Transverse colon (tissue), 4 donors: Measurements from ENCODE around the gene AQP5. TPM values are rescaled to one million over a fixed set of nuclear protein-coding genes. Genes with fewer than 3 reads are reported as not detected.

Source experiments
- DNase-seq: peaks from one replicate; pipeline ENCODE4 v3.0.0-alpha.2; 2019
- H3K27ac ChIP-seq, 4 donors: fragments of 200-600 bp; sonication (generic); 2 replicates each; pipeline ENCODE4 v1.5.1; 2016 to 2018; ENCODE audit warnings: inconsistent platforms in 4 of 4
- H3K27me3 ChIP-seq: fragments of 200-600 bp; sonication (generic); 2 replicates; pipeline ENCODE4 v1.5.1; 2017; ENCODE audit warnings: inconsistent platforms
- H3K36me3 ChIP-seq, 4 donors: fragments of 200-600 bp; sonication (generic); 2 replicates each; pipeline ENCODE4 v1.5.1; 2017 to 2019; ENCODE audit warnings: inconsistent platforms in 4 of 4
- H3K4me1 ChIP-seq, 4 donors: fragments of 200-600 bp; sonication (generic); 2 replicates each; pipeline ENCODE4 v1.5.1; 2017 to 2020; ENCODE audit warnings: inconsistent platforms in 4 of 4
- H3K4me3 ChIP-seq, 4 donors: fragments of 200-600 bp; sonication (generic); 1 replicate in 1 of 4; 2 replicates in 3 of 4; pipeline versions ENCODE4 v1.5.1 to v1.6.1; 2017 to 2019; ENCODE audit warnings: inconsistent platforms in 4 of 4
- H3K9me3 ChIP-seq, 2 donors: fragments of 200-600 bp; sonication (generic); 2 replicates each; pipeline ENCODE4 v1.5.1; 2017 to 2019; ENCODE audit warnings: inconsistent platforms in 2 of 2
- EP300 ChIP-seq: sonication (generic); formaldehyde crosslinking; IDR thresholded peaks from one replicate; pipeline ENCODE4 v1.6.1; 2017; ENCODE audit warnings: antibody characterized with exemption, low read depth
- POLR2A ChIP-seq: fragments of 450-650 bp; IDR thresholded peaks from one replicate; pipeline ENCODE4 v1.6.1; 2016; ENCODE audit warnings: antibody characterized with exemption, mild to moderate bottlenecking, moderate library complexity
- POLR2AphosphoS5 ChIP-seq, 3 donors: sonication (generic); formaldehyde crosslinking; IDR thresholded peaks; one replicate each; pipeline ENCODE4 v1.6.1; 2016; ENCODE audit warnings: antibody characterized with exemption in 3 of 3
- WGBS, 2 donors: methylation state at CpG; one replicate each; pipeline ENCODE4 v1.1.5; 2018; ENCODE audit warnings: low coverage in 1 of 2; 5-methylcytosine and 5-hydroxymethylcytosine counted together
- in situ Hi-C, 4 donors: fragments of 200-750 bp; cut with MboI; loops; one replicate each; pipeline versions ENCODE4 v1.15.0 to v1.15.1; 2017; ENCODE audit warnings: low sequenced_read_pairs in 3 of 4, low pct_ligation_motif_present in 1 of 4, low pct_unique_long_range_greater_than_20kb in 1 of 4
- intact Hi-C: fragments of 100-400 bp; cut with DNase I; formaldehyde crosslinking; loops from one replicate; pipeline ENCODE4 v1.15.1; 2023; ENCODE audit warnings: low total_unique reads
- total RNA-seq, 4 donors: library from RNA; depleted of rRNA; stranded (reverse); fragments of >200 nt; gene quantifications; one replicate each; pipeline ENCODE4 v1.1.0, GENCODE V29; 2016
- TF ChIP-seq, protein P1 (sequence below), 5 experiments: fragments of 200-600 bp in 3 of 5; fragments of 450-650 bp in 2 of 5; sonication (generic) in 3 of 5; IDR thresholded peaks; 1 replicate in 2 of 5; 2 replicates in 3 of 5; pipeline ENCODE4 v1.5.1; 2016 to 2017; ENCODE audit warnings: antibody characterized with exemption in 5 of 5, inconsistent platforms in 3 of 5, mild to moderate bottlenecking in 2 of 5, moderate library complexity in 1 of 5

The AQP5 gene
- total RNA-seq, 4 donors from 2014 or later, result not detected

DNA sequence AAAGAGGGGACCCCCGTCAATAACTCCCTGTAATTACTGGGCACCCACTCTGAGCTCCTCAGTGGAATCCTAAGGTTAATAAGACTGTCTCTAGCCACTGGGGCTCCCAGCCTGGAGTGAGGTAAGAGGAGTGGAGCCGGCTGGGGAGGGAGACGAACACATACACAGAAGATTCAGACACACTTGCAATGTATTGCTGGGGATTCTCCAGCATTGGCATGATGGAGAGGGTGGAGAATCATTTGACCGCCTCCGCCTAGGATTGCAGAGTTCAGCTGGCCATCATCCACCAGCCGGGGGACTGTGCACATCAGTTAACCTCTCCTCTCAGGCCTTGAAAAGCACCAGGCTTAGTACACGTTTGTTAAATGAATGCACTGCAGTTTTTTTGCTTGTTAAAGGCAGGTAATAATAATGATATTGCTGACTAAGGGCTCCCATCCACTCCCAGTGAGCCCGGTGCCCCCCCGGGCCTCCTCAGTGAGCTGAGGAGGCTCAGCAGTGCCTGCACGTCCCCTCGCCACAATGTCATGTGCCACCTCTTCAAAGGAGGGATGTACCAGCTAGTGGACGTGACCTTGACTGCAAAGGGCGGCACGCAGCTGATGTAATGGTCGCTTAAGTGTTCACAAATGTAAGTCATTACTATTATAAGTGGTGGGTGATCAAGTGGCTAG lies 37.7 kb upstream of the AQP5 start:
- TF ChIP-seq EP300 (no peak), POLR2A (no peak)
- DNase-seq, result no peak
- intact Hi-C loops (no loop called here), in situ Hi-C loops (no loop called here)
- Histone ChIP-seq H3K27ac (no peak overlapping the region), H3K36me3 (no peaks in the 10 kb centered on the region), H3K4me1 (no peaks in the 10 kb centered on the region), H3K4me3 (no peak overlapping the region), H3K27me3 (no peaks in the 10 kb centered on the region), H3K9me3 (no peaks in the 10 kb centered on the region)
- WGBS, 2 donors, result 86 to 90% methylated on average over 12 to 15 of the region's 15 CpGs

DNA sequence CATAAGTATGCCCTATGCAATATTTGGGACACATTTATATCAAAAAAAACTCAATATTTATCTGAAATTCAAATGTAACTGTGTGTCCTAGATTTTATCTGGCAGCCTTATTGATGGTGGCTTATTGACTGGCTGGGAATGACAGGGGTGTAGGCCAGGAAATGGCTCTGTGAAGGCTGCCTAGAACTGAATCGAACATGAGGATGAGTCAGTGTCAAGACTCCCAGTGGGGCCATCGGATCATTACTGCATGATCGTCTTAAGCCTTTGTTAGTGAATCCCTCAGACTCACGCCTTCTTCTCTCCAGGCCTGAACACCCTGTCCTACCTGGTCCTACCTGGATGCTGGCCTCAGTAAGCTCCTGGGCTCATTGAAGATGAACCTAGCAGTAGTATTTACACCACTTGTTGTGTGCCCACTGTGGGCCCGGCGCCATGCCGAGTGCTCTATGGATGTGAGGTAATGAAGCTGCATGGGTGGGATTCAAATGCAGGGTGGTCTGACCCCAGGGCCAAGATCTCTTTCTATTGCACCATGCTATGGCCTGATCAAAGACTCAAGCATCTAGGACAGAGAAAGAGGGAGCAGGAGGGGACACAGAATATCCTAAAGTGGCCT lies 36.9 kb upstream of the AQP5 start:
- intact Hi-C loops (no loop called here), in situ Hi-C loops (no loop called here)
- no peaks in the 10 kb centered on the region for H3K36me3 ChIP-seq
- 93% methylated on average over 7 of the region's 7 CpGs; no CpG with 5 or more reads in 1 of the 2 donors for WGBS, 2 donors
- no peak overlapping the region for H3K4me3 ChIP-seq
- TF ChIP-seq, protein P1, sequence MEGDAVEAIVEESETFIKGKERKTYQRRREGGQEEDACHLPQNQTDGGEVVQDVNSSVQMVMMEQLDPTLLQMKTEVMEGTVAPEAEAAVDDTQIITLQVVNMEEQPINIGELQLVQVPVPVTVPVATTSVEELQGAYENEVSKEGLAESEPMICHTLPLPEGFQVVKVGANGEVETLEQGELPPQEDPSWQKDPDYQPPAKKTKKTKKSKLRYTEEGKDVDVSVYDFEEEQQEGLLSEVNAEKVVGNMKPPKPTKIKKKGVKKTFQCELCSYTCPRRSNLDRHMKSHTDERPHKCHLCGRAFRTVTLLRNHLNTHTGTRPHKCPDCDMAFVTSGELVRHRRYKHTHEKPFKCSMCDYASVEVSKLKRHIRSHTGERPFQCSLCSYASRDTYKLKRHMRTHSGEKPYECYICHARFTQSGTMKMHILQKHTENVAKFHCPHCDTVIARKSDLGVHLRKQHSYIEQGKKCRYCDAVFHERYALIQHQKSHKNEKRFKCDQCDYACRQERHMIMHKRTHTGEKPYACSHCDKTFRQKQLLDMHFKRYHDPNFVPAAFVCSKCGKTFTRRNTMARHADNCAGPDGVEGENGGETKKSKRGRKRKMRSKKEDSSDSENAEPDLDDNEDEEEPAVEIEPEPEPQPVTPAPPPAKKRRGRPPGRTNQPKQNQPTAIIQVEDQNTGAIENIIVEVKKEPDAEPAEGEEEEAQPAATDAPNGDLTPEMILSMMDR (IDR thresholded peaks at IDR 0.05), result no peak
- TF ChIP-seq EP300 (no peak), POLR2AphosphoS5 (IDR thresholded peaks at IDR 0.05) (no peak), POLR2A (no peak)
- H3K27ac ChIP-seq, result no peak overlapping the region
- no peaks in the 10 kb centered on the region for H3K4me1 ChIP-seq
- no peak for DNase-seq
- H3K27me3 ChIP-seq, result no peaks in the 10 kb centered on the region
- no peaks in the 10 kb centered on the region for H3K9me3 ChIP-seq

DNA sequence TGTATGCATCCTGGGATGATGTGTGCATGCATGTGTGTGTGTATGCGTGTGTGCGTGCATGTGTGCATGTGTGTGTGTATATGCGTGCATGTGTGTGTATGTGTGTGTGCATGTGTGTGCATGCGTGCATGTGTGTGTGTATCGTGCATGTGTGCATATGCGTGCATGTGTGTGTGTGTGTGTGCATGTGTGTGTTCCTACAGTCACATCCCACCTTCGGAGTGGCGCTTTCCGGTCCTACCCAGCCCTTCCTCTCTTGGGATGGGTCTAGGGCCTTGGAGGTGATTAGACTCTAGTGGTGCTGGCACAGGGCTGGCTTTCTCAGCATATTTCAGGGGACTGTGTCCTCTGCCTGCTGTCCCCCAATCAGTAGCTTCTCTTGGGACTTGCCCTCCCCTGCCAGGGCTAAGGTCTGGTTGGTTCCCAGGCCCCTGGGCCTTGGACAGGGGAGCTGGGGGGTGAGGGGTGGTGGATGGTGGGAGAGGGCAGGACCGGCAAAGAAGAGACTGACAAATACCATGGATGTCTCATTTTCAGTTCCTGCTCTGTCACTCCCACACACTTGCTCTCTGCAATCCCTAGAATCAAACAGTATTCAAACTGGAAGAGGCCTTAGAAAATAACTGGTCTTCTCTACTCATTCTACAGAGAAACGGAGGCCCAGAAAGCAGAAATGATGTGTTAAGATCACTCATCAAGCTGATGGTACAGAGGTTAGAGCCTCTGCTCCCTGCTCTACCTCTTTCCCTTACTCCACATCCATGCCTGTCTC lies 36.1 kb upstream of the AQP5 start:
- no peaks in the 10 kb centered on the region for H3K4me1 ChIP-seq
- 67 to 94% methylated on average over 1 to 11 of the region's 11 CpGs for WGBS, 2 donors
- no peaks in the 10 kb centered on the region for H3K36me3 ChIP-seq
- no peaks in the 10 kb centered on the region for H3K27me3 ChIP-seq
- no peak overlapping the region for H3K27ac ChIP-seq
- H3K4me3 ChIP-seq, result no peak overlapping the region
- intact Hi-C loops (no loop called here), in situ Hi-C loops (no loop called here)
- TF ChIP-seq, protein P1 (IDR thresholded peaks at IDR 0.05), result no peak
- no peak for TF ChIP-seq POLR2A
- no peak for TF ChIP-seq EP300
- no peak for TF ChIP-seq POLR2AphosphoS5 (IDR thresholded peaks at IDR 0.05)
- H3K9me3 ChIP-seq, result no peaks in the 10 kb centered on the region
- DNase-seq, result no peak

DNA sequence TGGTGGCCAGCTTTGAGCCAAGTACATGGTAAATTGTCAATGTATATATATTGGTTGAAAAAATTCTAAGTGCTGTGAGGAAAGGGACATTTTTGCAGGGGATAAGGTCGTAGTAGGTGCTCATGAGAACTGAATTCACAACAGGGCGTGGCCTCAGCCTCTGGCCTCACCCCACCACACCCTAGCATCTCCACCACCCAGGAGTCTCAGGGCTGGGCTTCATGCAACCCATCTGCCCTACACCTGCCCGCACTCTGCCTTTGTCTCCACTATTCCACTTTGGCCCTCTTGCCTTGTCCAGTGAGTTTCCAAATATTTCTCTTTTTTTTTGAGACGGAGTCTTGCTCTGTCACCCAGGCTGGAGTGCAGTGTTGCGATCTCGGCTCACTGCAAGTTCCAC lies 33.2 kb upstream of the AQP5 start:
- in situ Hi-C loops (no loop called here), intact Hi-C loops (no loop called here)
- H3K4me3 ChIP-seq, result no peak overlapping the region
- WGBS, 2 donors, result 83 to 87% methylated on average over 6 of the region's 6 CpGs
- H3K9me3 ChIP-seq, result no peaks in the 10 kb centered on the region
- DNase-seq, result no peak
- no peaks in the 10 kb centered on the region for H3K4me1 ChIP-seq
- no peaks in the 10 kb centered on the region for H3K27me3 ChIP-seq
- H3K36me3 ChIP-seq, result no peaks in the 10 kb centered on the region
- H3K27ac ChIP-seq, result no peak overlapping the region
- TF ChIP-seq EP300 (no peak), POLR2A (no peak), POLR2AphosphoS5 (IDR thresholded peaks at IDR 0.05) (no peak)
- TF ChIP-seq, protein P1 (IDR thresholded peaks at IDR 0.05), result no peak
